Measurements from ENCODE around the gene TMEM74B. TPM values are rescaled to one million over a fixed set of nuclear protein-coding genes. Genes with fewer than 3 reads are reported as not detected.

Gene TMEM74B
- total RNA-seq, 1 experiment from 2014 or later, result 8.4 TPM

DNA sequence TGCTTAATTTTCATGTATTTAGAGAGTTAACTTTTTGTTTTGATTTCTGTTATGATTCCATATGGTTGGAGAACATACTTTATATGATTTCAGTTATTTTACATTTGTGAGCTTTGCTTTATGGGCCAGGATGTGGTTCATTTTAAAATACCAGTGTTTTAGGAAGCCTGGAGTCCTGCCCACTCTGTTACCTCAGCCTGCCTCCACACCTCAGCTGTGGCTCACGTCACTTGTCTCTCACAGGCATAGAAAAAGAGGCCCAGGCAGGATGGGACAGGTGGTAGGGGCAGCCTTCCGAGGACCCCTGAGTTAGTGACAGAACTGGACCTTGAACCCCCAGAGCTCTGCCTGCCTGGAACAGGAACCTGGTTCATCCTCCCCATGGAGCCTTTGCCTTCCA is 50.4 kb downstream of the TMEM74B start:
- peaks cover 70% of the 10 kb centered on the region for H3K36me3 Mint-ChIP-seq

DNA sequence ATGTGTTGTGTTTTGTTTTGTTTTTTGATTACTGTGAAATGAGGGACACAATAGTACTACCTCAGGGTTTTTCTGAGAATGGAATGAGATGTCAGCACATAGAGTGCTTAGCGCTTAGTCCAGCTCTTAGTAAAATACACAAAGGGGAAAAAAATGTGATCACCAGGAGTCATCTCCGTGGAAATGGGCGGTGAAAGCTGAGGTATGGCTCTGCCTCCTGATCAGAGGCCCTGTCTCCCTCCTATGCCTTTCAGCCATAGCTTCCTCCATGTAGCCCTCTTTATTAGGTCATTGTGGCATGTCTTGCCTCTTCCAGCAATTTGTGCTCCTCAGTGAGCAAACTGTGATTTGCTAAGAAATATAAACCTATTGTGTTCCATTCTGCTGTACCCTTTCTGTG is 53.4 kb downstream of the TMEM74B start:
- ATAC-seq, result no peak
- Mint-ChIP-seq H3K9me3 (no peaks in the 10 kb centered on the region), H3K27me3 (ENCODE audit: low read depth) (no peaks in the 10 kb centered on the region), H3K36me3 (peaks cover 69% of the 10 kb centered on the region), H3K4me1 (no peaks in the 10 kb centered on the region), H3K4me3 (no peak overlapping the region), H3K27ac (no peak overlapping the region)
- ChIA-PET POLR2A (no interaction called here), CTCF (no interaction called here)
- no peak for TF ChIP-seq TCF7 (CRISPR knock-in tag; IDR thresholded peaks at IDR 0.05; ENCODE audit: low read depth)
- TF ChIP-seq ATF3 (CRISPR knock-in tag; conservative IDR thresholded peaks at IDR 0.05), result no peak
- no peak for TF ChIP-seq FOXJ3 (CRISPR knock-in tag; IDR thresholded peaks at IDR 0.05; ENCODE audit: borderline replicate concordance)
- no peak for TF ChIP-seq NFE2L1 (CRISPR knock-in tag; IDR thresholded peaks at IDR 0.05)
- TF ChIP-seq AFF4 (CRISPR knock-in tag; IDR thresholded peaks at IDR 0.05; ENCODE audit: borderline replicate concordance), result no peak
- no peak for TF ChIP-seq ZBTB21 (CRISPR knock-in tag; IDR thresholded peaks at IDR 0.05; ENCODE audit: borderline replicate concordance)
- no peak for TF ChIP-seq MXD4 (CRISPR knock-in tag; IDR thresholded peaks at IDR 0.05; ENCODE audit: borderline replicate concordance)
- no peak for TF ChIP-seq CBFB (CRISPR knock-in tag; IDR thresholded peaks at IDR 0.05; ENCODE audit: low read depth)
- no peak for TF ChIP-seq NFYB (CRISPR knock-in tag; conservative IDR thresholded peaks at IDR 0.05; ENCODE audit: low read depth)
- no peak for TF ChIP-seq CREM (CRISPR knock-in tag; IDR thresholded peaks at IDR 0.05)
- TF ChIP-seq FOXP1 (CRISPR knock-in tag; IDR thresholded peaks at IDR 0.05; ENCODE audit: borderline replicate concordance), result no peak
- no peak for DNase-seq (ENCODE audit: low spot score)

More for the DNA sequence above, 50.4 kb downstream of the TMEM74B start:
- DNase-seq (ENCODE audit: low spot score), result no peak
- Mint-ChIP-seq H3K4me1 (no peaks in the 10 kb centered on the region), H3K27me3 (ENCODE audit: low read depth) (no peaks in the 10 kb centered on the region), H3K9me3 (no peaks in the 10 kb centered on the region), H3K4me3 (no peak overlapping the region), H3K27ac (no peak overlapping the region)
- CTCF ChIA-PET, result no interaction called here
- ATAC-seq, result no peak
- no peak for TF ChIP-seq ZNF532 (CRISPR knock-in tag; IDR thresholded peaks at IDR 0.05; ENCODE audit: borderline replicate concordance)
- no peak for TF ChIP-seq SMAD3 (CRISPR knock-in tag; IDR thresholded peaks at IDR 0.05; ENCODE audit: borderline replicate concordance)
- TF ChIP-seq GTF2I (CRISPR knock-in tag; conservative IDR thresholded peaks at IDR 0.05), result no peak
- TF ChIP-seq, protein P1, sequence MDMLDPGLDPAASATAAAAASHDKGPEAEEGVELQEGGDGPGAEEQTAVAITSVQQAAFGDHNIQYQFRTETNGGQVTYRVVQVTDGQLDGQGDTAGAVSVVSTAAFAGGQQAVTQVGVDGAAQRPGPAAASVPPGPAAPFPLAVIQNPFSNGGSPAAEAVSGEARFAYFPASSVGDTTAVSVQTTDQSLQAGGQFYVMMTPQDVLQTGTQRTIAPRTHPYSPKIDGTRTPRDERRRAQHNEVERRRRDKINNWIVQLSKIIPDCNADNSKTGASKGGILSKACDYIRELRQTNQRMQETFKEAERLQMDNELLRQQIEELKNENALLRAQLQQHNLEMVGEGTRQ (CRISPR knock-in tag; IDR thresholded peaks at IDR 0.05), result no peak
- no peak for TF ChIP-seq TEAD4 (CRISPR knock-in tag; IDR thresholded peaks at IDR 0.05)
- no peak for TF ChIP-seq E2F1 (CRISPR knock-in tag; IDR thresholded peaks at IDR 0.05)
- TF ChIP-seq SOX15 (CRISPR knock-in tag; IDR thresholded peaks at IDR 0.05), result no peak
- TF ChIP-seq NR2C2 (CRISPR knock-in tag; IDR thresholded peaks at IDR 0.05), result no peak
- no peak for TF ChIP-seq FOXP1 (CRISPR knock-in tag; IDR thresholded peaks at IDR 0.05; ENCODE audit: borderline replicate concordance)
- POLR2A ChIA-PET, result no interaction called here

Data from WTC11 (cell line).